BJ (cell line): Measurements from ENCODE around the gene DAB2IP. TPM values are rescaled to one million over a fixed set of nuclear protein-coding genes. Genes with fewer than 3 reads are reported as not detected.

Experiments
- CTCF ChIA-PET: fragments of 350-600 bp; formaldehyde crosslinking; extraction: SDS; loops from one replicate; lab custom pipeline; 2021; ENCODE audit warnings: antibody characterized with exemption, inconsistent platforms; lab: Yijun Ruan, JAX
- POLR2A ChIA-PET: fragments of 300-600 bp; sonication (Branson Sonifier 250); formaldehyde crosslinking; extraction: SDS; loops from one replicate; lab custom pipeline; 2021; ENCODE audit warnings: antibody characterized with exemption; lab: Charles Lee
- DNase-seq: peaks from one replicate; pipeline ENCODE4 v3.0.0-alpha.2; 2011; ENCODE audit warnings: low read depth
- H3K27me3 ChIP-seq: 2 replicates; pipeline ENCODE4 v1.6.0; 2011; ENCODE audit warnings: low read length; ENCODE audit not compliant: control insufficient read depth, insufficient read depth
- H3K36me3 ChIP-seq: 2 replicates; pipeline ENCODE4 v1.5.1; 2011; ENCODE audit warnings: low read length; ENCODE audit not compliant: control insufficient read depth, insufficient read depth
- H3K4me3 ChIP-seq: 2 replicates; pipeline ENCODE4 v1.5.1; 2011; ENCODE audit warnings: low read depth, mild to moderate bottlenecking, control low read depth, low read length
- polyA plus RNA-seq: library from polyadenylated mRNA; depleted of rRNA; stranded (reverse); fragments of >200 nt; gene quantifications from 2 replicates; pipeline ENCODE4 v1.2.3, GENCODE V29; 2011
- TF ChIP-seq, protein P1 (sequence below): IDR thresholded peaks from 2 replicates; pipeline ENCODE4 v1.5.1; 2011; ENCODE audit warnings: low read depth, mild to moderate bottlenecking, control low read depth, inconsistent platforms, low read length, moderate library complexity; ENCODE audit not compliant: insufficient read depth

The DAB2IP gene
- polyA plus RNA-seq, 1 experiment, result 38.1 TPM

DNA sequence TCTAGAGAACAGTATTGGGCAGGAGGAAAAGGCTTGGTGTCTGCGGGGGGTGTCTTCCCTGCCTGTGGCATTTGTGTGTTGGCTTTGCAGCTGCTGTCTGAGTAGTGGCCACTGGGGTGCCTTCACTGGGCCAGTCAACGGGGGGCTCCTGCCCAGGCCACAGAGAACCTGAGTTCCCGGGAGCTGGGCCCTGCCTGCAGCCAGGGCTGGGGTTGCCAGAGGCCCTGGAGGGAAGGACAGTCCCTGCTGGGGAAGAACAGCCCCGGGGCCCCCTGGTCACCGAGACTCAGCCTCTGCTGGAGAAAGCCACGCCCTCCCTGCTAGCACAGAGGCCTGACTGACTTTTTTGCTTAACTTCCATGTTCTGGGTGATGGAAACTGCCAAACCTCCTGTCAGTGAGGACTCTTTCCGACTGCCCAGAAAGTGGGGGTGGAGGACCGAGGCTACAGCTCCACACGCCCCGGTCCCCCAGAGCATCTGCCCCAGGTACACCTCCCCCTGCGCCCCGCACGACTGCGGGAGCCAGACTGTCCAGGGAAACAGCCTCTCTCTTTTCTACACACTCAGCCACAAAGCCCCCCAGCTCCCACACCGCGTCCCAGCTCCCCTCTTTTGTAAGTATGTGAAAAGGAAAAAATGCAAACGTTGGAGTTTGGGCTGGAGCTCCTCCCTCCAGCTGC, 133.4 kb downstream of the DAB2IP start:
- CTCF ChIA-PET, result interaction anchor here (0.6 kb wide), 1 partner anchor 80 kb away, joined by 3 read pairs; no protein-coding TSS in a partner anchor
- Histone ChIP-seq H3K27me3 (no peaks in the 10 kb centered on the region), H3K36me3 (peaks cover 21% of the 10 kb centered on the region), H3K4me3 (no peak overlapping the region)
- DNase-seq, result no peak
- TF ChIP-seq, protein P1, sequence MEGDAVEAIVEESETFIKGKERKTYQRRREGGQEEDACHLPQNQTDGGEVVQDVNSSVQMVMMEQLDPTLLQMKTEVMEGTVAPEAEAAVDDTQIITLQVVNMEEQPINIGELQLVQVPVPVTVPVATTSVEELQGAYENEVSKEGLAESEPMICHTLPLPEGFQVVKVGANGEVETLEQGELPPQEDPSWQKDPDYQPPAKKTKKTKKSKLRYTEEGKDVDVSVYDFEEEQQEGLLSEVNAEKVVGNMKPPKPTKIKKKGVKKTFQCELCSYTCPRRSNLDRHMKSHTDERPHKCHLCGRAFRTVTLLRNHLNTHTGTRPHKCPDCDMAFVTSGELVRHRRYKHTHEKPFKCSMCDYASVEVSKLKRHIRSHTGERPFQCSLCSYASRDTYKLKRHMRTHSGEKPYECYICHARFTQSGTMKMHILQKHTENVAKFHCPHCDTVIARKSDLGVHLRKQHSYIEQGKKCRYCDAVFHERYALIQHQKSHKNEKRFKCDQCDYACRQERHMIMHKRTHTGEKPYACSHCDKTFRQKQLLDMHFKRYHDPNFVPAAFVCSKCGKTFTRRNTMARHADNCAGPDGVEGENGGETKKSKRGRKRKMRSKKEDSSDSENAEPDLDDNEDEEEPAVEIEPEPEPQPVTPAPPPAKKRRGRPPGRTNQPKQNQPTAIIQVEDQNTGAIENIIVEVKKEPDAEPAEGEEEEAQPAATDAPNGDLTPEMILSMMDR, result no peak
- POLR2A ChIA-PET, result no interaction called here

DNA sequence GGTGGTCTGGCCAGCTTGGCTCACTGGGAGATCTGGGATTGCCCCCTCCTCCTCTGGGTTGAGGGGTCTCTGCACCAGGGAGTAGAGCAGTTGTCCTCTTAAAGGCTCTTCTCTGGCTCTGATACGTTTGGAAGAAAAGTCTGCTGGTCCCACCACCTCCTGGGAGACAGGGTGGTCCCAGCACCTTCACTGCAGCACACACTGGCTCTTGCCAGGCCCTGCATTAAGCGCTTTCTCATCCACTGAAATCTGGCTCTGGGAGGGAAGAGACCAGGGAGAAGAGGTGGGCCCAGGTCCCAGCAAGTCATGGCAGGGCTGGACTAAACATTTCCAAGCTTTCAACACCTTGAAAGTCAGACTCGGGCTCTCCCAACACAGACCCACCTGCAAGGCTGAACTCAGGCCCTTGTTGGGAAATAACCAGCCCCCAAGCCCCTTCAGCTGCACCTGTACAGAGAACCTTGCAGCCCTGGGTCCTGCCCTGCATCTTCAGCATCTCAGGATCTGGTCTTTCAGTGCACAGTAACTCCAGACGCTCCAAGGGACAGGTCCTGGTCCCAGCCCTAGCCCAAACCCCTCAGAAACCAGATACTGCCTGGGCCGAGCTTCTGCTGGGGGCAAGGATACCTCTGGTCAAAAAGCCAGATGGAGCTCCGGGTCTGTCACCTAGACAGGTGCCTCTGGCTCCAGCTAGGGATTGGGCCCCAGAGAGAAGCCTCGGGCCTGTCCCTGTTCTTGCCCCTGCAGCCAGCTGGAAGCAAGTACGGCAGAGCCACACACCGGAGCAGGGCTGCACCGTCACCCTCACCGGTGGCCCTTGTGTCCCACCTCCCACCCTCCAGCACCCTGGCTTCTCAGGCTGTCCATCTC, 134.5 kb downstream of the DAB2IP start:
- no peak for DNase-seq
- TF ChIP-seq, protein P1, result no peak
- Histone ChIP-seq H3K4me3 (no peak overlapping the region), H3K36me3 (peaks cover 20% of the 10 kb centered on the region), H3K27me3 (no peaks in the 10 kb centered on the region)
- ChIA-PET CTCF (no interaction called here), POLR2A (no interaction called here)

DNA sequence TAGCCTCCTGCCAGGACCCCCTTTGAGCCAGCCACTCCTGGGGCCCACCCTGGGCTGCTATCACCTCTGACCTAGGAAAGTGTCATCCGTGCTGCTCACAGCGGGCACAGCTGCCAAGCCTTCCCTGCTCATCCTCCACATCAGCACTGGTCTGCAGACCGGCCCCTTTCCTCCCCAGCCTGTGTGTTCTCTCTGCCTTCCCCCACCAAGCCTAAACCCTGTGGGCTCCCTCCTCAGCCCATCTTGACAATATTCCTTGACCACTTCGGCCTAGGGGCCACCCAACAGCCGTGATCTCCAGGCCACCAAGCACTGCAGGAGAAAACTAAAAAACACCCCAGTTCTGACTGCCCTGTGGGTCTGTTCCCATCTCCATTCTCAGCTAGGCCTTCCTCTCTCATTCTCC, 135.1 kb downstream of the DAB2IP start:
- ChIA-PET CTCF (no interaction called here), POLR2A (no interaction called here)
- H3K36me3 ChIP-seq, result peaks cover 16% of the 10 kb centered on the region
- no peak overlapping the region for H3K4me3 ChIP-seq
- no peaks in the 10 kb centered on the region for H3K27me3 ChIP-seq
- TF ChIP-seq, protein P1, result no peak
- no peak for DNase-seq

DNA sequence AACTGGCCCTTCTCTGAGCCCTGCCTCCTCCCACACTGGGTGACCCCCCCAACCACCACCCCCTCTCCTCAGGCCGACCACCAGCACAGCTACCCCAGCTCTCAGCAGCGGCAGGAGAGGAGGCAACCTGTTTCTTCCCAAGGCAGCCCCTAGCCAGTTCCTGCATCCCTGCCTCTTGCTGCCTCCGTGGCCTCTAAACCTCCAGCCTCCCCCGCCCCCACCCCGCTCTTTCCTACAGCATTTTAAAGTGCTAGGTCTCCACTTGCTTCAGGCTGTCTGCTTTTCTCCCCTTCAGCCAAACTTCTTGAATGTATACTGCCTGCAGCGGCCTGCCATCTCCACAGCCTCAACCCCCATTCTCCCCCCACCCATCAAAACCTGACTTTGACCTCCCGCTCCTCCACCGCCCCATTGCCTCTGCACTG, 135.6 kb downstream of the DAB2IP start:
- POLR2A ChIA-PET, result no interaction called here
- peaks cover 11% of the 10 kb centered on the region for H3K36me3 ChIP-seq
- H3K27me3 ChIP-seq, result no peaks in the 10 kb centered on the region
- CTCF ChIA-PET, result no interaction called here
- H3K4me3 ChIP-seq, result no peak overlapping the region
- no peak for DNase-seq
- TF ChIP-seq, protein P1, result no peak

DNA sequence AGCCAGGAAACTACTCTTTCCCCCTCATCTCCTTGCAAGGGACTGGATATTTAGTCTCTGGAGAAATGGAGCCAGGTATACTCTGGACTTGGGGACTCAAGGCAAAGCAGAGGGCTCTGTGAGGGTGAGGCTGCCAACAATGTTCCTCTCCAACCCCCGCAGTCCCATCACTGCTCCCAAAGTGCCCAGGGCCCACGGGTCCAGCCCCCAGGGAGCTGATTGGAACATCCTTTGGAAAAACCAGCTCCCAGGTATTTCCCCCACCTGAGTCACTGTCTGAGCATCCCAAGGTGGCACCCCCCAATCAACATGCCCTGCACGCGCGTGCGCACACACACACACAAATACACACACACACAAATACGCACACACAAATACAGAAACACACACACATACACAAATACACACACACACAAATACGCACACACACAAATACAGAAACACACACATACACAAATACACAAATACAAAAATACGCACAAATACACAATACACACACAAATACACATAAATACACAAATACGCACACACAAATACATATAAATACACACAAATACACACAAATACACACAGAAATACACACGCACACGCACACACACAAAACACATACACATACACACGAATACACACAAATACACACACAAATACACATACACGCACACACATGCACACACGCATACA, 137.4 kb downstream of the DAB2IP start:
- CTCF ChIA-PET, result no interaction called here
- TF ChIP-seq, protein P1, result no peak
- Histone ChIP-seq H3K4me3 (no peak overlapping the region), H3K27me3 (no peaks in the 10 kb centered on the region), H3K36me3 (peaks cover 6% of the 10 kb centered on the region)
- no peak for DNase-seq
- POLR2A ChIA-PET, result no interaction called here
